Thymus (tissue), 11 donors: ENCODE results near the gene RPS6KC1. TPM values are rescaled to one million over a fixed set of nuclear protein-coding genes. Genes with fewer than 3 reads are reported as not detected.
"Not testable (repeated sequence)": the region's sequence is repeated elsewhere in the genome, so short reads cannot be mapped to it uniquely, and the experiment has no call there.

ENCODE experiments used
- DNase-seq, 9 donors: peaks; one replicate each; pipeline ENCODE4 v3.0.0-alpha.2; 2013; ENCODE audit warnings: low spot score in 9 of 9, low read depth in 6 of 9, missing footprints in 1 of 9
- H3K27ac ChIP-seq, 2 donors: one replicate each; pipeline ENCODE4 v1.5.1; 2013; ENCODE audit warnings: control low read depth in 1 of 2, low read depth in 1 of 2, low read length in 1 of 2, mild to moderate bottlenecking in 1 of 2, moderate library complexity in 1 of 2
- H3K27me3 ChIP-seq, 2 donors: one replicate each; pipeline ENCODE4 v1.5.1; 2013; ENCODE audit warnings: low read length in 1 of 2; ENCODE audit not compliant: control insufficient read depth in 2 of 2, insufficient read depth in 1 of 2
- H3K36me3 ChIP-seq, 2 donors: one replicate each; pipeline ENCODE4 v1.5.1; 2013; ENCODE audit warnings: low read length in 1 of 2, mild to moderate bottlenecking in 1 of 2, moderate library complexity in 1 of 2; ENCODE audit not compliant: control insufficient read depth in 2 of 2, insufficient read depth in 2 of 2
- H3K4me1 ChIP-seq, 2 donors: one replicate each; pipeline ENCODE4 v1.5.1; 2013; ENCODE audit warnings: low read length in 2 of 2; ENCODE audit not compliant: control insufficient read depth in 2 of 2, insufficient read depth in 2 of 2
- H3K4me3 ChIP-seq, 2 donors: one replicate each; pipeline ENCODE4 v1.5.1; 2013; ENCODE audit warnings: low read length in 2 of 2, control low read depth in 1 of 2, mild to moderate bottlenecking in 1 of 2
- H3K9me3 ChIP-seq, 2 donors: one replicate each; pipeline ENCODE4 v1.5.1; 2013; ENCODE audit warnings: low read length in 1 of 2, mild to moderate bottlenecking in 1 of 2; ENCODE audit not compliant: control insufficient read depth in 2 of 2, insufficient read depth in 1 of 2
- WGBS: extraction: QIAGEN DNeasy Blood & Tissue Kit; methylation state at CpG from one replicate; pipeline ENCODE4 v1.1.7; 2013; 5-methylcytosine and 5-hydroxymethylcytosine counted together
- polyA plus RNA-seq: library from polyadenylated mRNA; stranded (reverse); fragments of 200-250 nt; gene quantifications from one replicate; pipeline ENCODE4 v1.2.3, GENCODE V29; 2013
- total RNA-seq: library from RNA; stranded (reverse); fragments of 120-200 nt; gene quantifications from one replicate; pipeline ENCODE4 v1.2.4, GENCODE V29; 2013
- donor health status: healthy.

Gene RPS6KC1
- total and polyA plus RNA-seq, 2 donors = 7.2 to 8.8 TPM

- Histone ChIP-seq H3K27ac (no peak overlapping the region), H3K4me1 (no peaks in the 10 kb centered on the region), H3K27me3 (no peaks in the 10 kb centered on the region), H3K4me3 (no peak overlapping the region), H3K9me3 (no peaks in the 10 kb centered on the region), H3K36me3 (no peaks in the 10 kb centered on the region)
- DNase-seq = no peak
- 84% methylated on average over 1 of the region's 1 CpG for WGBS
Observed at GRCh38 chr1:213315571-213315970, 264.5 kb downstream of the RPS6KC1 start.

- not testable (repeated sequence) for H3K4me1 ChIP-seq, DNase-seq, H3K36me3 ChIP-seq, H3K27me3 ChIP-seq, H3K27ac ChIP-seq, H3K9me3 ChIP-seq, H3K4me3 ChIP-seq
- 67% methylated on average over 1 of the region's 1 CpG for WGBS
Observed at GRCh38 chr1:213318458-213318857, 267.4 kb downstream of the RPS6KC1 start.

DNA sequence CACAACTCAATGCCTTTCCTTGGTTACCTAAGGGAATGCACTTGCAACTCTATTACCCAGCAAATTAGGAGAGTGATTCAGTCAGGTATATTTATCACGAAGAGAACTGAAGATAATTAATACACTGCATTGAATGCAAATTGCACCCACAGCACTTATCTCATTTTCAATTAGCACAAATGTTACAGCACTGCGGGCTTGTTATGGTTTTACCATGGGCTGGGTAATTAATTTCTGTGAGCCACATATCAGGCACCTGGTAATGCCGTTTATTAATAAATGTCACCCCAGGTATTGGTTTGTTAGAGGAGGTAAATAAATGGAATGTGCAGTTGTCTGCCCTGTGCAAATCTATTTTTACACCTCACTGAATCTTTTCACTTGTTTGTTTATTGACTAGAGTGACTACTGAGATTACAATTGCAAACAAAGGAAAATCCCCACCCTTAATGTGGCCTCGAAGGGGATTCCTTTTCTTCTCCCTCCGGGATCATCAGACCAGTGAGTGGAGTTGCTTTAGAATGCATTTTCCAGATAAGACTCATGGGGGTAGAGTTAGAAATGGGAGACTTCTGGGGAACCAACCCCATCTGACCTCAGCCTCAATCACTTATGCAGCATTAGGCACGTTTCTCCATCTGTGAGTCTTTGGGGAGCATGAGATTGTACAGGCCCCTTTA, 269.3 kb downstream of the RPS6KC1 start:
- Histone ChIP-seq H3K4me1 (no peaks in the 10 kb centered on the region), H3K27ac (no peak overlapping the region), H3K36me3 (no peaks in the 10 kb centered on the region), H3K27me3 (no peaks in the 10 kb centered on the region), H3K4me3 (no peak overlapping the region), H3K9me3 (no peaks in the 10 kb centered on the region)
- no peak for DNase-seq
- WGBS = 72% methylated on average over 6 of the region's 6 CpGs

Other genes starting within 250 kb of the RPS6KC1 start
- 0.33 TPM for gene SPATA45, start 203.6 kb upstream of the RPS6KC1 start, total RNA-seq
- gene SPATA45, start 203.6 kb upstream of the RPS6KC1 start, polyA plus RNA-seq = 0.18 TPM
- 8.7 TPM for gene FLVCR1, start 193.0 kb upstream of the RPS6KC1 start, total RNA-seq
- 7.3 TPM for gene FLVCR1, start 193.0 kb upstream of the RPS6KC1 start, polyA plus RNA-seq
- 7.6 TPM for gene VASH2, start 100.7 kb upstream of the RPS6KC1 start, total RNA-seq
- 0.82 TPM for gene VASH2, start 100.7 kb upstream of the RPS6KC1 start, polyA plus RNA-seq
- gene ANGEL2, start 35.4 kb upstream of the RPS6KC1 start, total RNA-seq = 27.5 TPM
- gene ANGEL2, start 35.4 kb upstream of the RPS6KC1 start, polyA plus RNA-seq = 35.6 TPM